Heart left ventricle (tissue), 13 donors: ENCODE data around the gene CEP63.

Experiments used
- POLR2A ChIP-seq, 2 donors: fragments of 450-650 bp; IDR thresholded peaks; one replicate each; pipeline ENCODE4 v1.6.1; 2017; ENCODE audit warnings: antibody characterized with exemption in 2 of 2, mild to moderate bottlenecking in 2 of 2, moderate library complexity in 2 of 2
- TF ChIP-seq, protein P1 (sequence below), 12 donors: fragments of 200-600 bp; sonication (generic) in 4 of 12; IDR thresholded peaks; one replicate each; pipeline versions ENCODE4 v1.5.0 to v1.8.0; 2018 to 2022; ENCODE audit warnings: antibody characterized with exemption in 12 of 12, mild to moderate bottlenecking in 5 of 12
- donor health status: ischemic (EF 13 %, LVEDD 7.1; RV severe dilation, severe dysfunction).
- donor health status: DM: no; HTN: yes; CAD: no.
- donor health status: DM: no; HTN: no; CAD: no.
- donor health status: ischemic (EF 25% LVEDD 6.9; RV normal size, moderate dysfunction).
- donor health status: ischemic (EF 25% LVEDD 5.7; RV mildly dilated, moderate dysfunction).
- donor health status: ischemic (EF 35%, LVEDD 5.7; RV mildly dilated, moderate dysfunction).
- donor health status: nonischemic (EF 11% LVEDD 7.7; RV severe dilation, severe dysfunction).
- donor health status: DM: yes; HTN: yes; CAD: no.
- donor health status: PGD.
- donor health status: ischemic (EF 29% LVEDD 5.4; RV normal size, mild dysfunction).
- donor health status: nonischemic (EF 23%, LVEDD 6.1; RV moderate dilation, normal function).

DNA sequence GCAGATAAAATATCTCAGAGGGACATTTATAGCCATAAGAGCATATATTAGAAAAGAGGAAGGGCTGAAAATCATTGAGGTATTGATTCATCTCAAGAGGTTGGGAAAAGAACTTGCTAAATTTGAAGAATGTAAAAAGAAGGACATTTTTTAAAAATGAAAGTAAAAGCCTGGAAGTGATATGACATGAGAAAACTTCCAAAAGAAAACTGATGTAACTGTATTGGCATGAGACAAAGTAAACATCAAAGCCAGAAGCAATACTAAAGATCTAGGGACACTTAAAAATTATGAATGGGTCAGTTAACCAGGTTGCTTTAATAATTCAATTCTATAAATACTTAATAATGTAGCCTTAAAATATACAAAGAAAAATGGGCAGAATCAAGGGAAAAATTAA, 31.9 kb downstream of the CEP63 start:
- TF ChIP-seq, protein P1, sequence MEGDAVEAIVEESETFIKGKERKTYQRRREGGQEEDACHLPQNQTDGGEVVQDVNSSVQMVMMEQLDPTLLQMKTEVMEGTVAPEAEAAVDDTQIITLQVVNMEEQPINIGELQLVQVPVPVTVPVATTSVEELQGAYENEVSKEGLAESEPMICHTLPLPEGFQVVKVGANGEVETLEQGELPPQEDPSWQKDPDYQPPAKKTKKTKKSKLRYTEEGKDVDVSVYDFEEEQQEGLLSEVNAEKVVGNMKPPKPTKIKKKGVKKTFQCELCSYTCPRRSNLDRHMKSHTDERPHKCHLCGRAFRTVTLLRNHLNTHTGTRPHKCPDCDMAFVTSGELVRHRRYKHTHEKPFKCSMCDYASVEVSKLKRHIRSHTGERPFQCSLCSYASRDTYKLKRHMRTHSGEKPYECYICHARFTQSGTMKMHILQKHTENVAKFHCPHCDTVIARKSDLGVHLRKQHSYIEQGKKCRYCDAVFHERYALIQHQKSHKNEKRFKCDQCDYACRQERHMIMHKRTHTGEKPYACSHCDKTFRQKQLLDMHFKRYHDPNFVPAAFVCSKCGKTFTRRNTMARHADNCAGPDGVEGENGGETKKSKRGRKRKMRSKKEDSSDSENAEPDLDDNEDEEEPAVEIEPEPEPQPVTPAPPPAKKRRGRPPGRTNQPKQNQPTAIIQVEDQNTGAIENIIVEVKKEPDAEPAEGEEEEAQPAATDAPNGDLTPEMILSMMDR (IDR thresholded peaks at IDR 0.05), result no peak
- no peak for TF ChIP-seq POLR2A (IDR thresholded peaks at IDR 0.05)
